T-helper 2 cell treated with Interferon-gamma antibody and Interleukin-4, amounts not matched to agents 5 μg/mL and 100 μg/mL, for 36 hours (primary cell): ENCODE measurements around the gene FAM3A.
"Not testable (repeated sequence)": the region's sequence is repeated elsewhere in the genome, so short reads cannot be mapped to it uniquely, and the experiment has no call there.

ENCODE experiments used
- DNase-seq: peaks from one replicate; pipeline ENCODE4 v3.0.0; 2021; ENCODE audit warnings: low spot score
- H3K27ac Mint-ChIP-seq: one replicate; pipeline ENCODE4 v1.8.0; 2021; ENCODE audit warnings: mild to moderate bottlenecking, mixed read lengths
- H3K27me3 Mint-ChIP-seq: one replicate; pipeline ENCODE4 v1.8.0; 2021; ENCODE audit warnings: low read depth, mixed read lengths
- H3K36me3 Mint-ChIP-seq: one replicate; pipeline ENCODE4 v1.8.0; 2021; ENCODE audit warnings: low read depth, mixed read lengths
- H3K4me1 Mint-ChIP-seq: one replicate; pipeline ENCODE4 v1.8.0; 2021; ENCODE audit warnings: low read depth, mixed read lengths
- H3K4me3 Mint-ChIP-seq: one replicate; pipeline ENCODE4 v1.8.0; 2022; ENCODE audit warnings: mild to moderate bottlenecking, moderate library complexity, mixed read lengths
- H3K9me3 Mint-ChIP-seq: one replicate; pipeline ENCODE4 v1.8.0; 2021; ENCODE audit warnings: mixed read lengths

Gene FAM3A

GRCh38 chrX:154515966-154516655 lies at the start of gene FAM3A:
TSS of gene FAM3A (minus strand) at chrX:154516232. CDS start at chrX:154515772, 460 bp downstream.
- Mint-ChIP-seq H3K27ac (peak within 1 kb of the TSS; percentile 90), H3K36me3 (peaks cover 8% of the 10 kb centered on the region), H3K27me3 (no peaks in the 10 kb centered on the region), H3K4me3 (peak within 1 kb of the TSS; percentile 87), H3K9me3 (no peaks in the 10 kb centered on the region), H3K4me1 (peaks cover 18% of the 10 kb centered on the region)
- DNase-seq = peak; percentile 86

- not testable (repeated sequence) for H3K27me3 Mint-ChIP-seq, H3K4me1 Mint-ChIP-seq, DNase-seq, H3K27ac Mint-ChIP-seq, H3K4me3 Mint-ChIP-seq, H3K36me3 Mint-ChIP-seq, H3K9me3 Mint-ChIP-seq
These were observed 46.3 kb upstream of the FAM3A start for GRCh38 chrX:154562295-154562694.

GRCh38 chrX:154560326-154560725 lies 44.3 kb upstream of the FAM3A start:
- H3K4me3 Mint-ChIP-seq, H3K27ac Mint-ChIP-seq, DNase-seq, H3K36me3 Mint-ChIP-seq, H3K9me3 Mint-ChIP-seq, H3K4me1 Mint-ChIP-seq, H3K27me3 Mint-ChIP-seq: not testable (repeated sequence)

GRCh38 chrX:154558896-154559295 lies 42.9 kb upstream of the FAM3A start:
- H3K9me3 Mint-ChIP-seq, H3K4me1 Mint-ChIP-seq, H3K27me3 Mint-ChIP-seq, H3K4me3 Mint-ChIP-seq, H3K27ac Mint-ChIP-seq, H3K36me3 Mint-ChIP-seq, DNase-seq: not testable (repeated sequence)

GRCh38 chrX:154558060-154558690 lies 42.1 kb upstream of the FAM3A start:
- H3K36me3 Mint-ChIP-seq = peaks cover 11% of the 10 kb centered on the region
- H3K9me3 Mint-ChIP-seq, H3K27ac Mint-ChIP-seq, DNase-seq, H3K4me3 Mint-ChIP-seq, H3K4me1 Mint-ChIP-seq, H3K27me3 Mint-ChIP-seq: not testable (repeated sequence)

GRCh38 chrX:154552112-154552806 lies 36.2 kb upstream of the FAM3A start:
- Mint-ChIP-seq H3K36me3 (peaks cover 35% of the 10 kb centered on the region), H3K4me1 (peaks cover 16% of the 10 kb centered on the region), H3K27ac (peak overlapping the region; percentile 31)
- not testable (repeated sequence) for H3K9me3 Mint-ChIP-seq, H3K4me3 Mint-ChIP-seq, H3K27me3 Mint-ChIP-seq, DNase-seq

- Mint-ChIP-seq H3K27ac (peak overlapping the region; percentile 11), H3K4me3 (peak overlapping the region; percentile 59)
These were observed 33.7 kb upstream of the FAM3A start for GRCh38 chrX:154549766-154550165.

GRCh38 chrX:154548028-154548316 lies 31.9 kb upstream of the FAM3A start:
- Mint-ChIP-seq H3K4me3 (peak overlapping the region; percentile 96), H3K36me3 (peaks cover 34% of the 10 kb centered on the region), H3K27me3 (no peaks in the 10 kb centered on the region), H3K4me1 (peaks cover 25% of the 10 kb centered on the region), H3K9me3 (no peaks in the 10 kb centered on the region), H3K27ac (peak overlapping the region; percentile 93)
- no peak for DNase-seq

More at GRCh38 chrX:154549766-154550165, 33.7 kb upstream of the FAM3A start:
- H3K4me1 Mint-ChIP-seq = peaks cover 23% of the 10 kb centered on the region
- H3K9me3 Mint-ChIP-seq = no peaks in the 10 kb centered on the region
- peaks cover 38% of the 10 kb centered on the region for H3K36me3 Mint-ChIP-seq
- DNase-seq = no peak
- no peaks in the 10 kb centered on the region for H3K27me3 Mint-ChIP-seq

- DNase-seq = peak; percentile 89
- H3K4me3 Mint-ChIP-seq = peak within 1 kb of the TSS; percentile 96
- peak within 1 kb of the TSS; percentile 93 for H3K27ac Mint-ChIP-seq
- peaks cover 38% of the 10 kb centered on the region for H3K36me3 Mint-ChIP-seq
- H3K4me1 Mint-ChIP-seq = peaks cover 30% of the 10 kb centered on the region
- H3K27me3 Mint-ChIP-seq = no peaks in the 10 kb centered on the region
- no peaks in the 10 kb centered on the region for H3K9me3 Mint-ChIP-seq
These were observed 31.4 kb upstream of the FAM3A start, which contains the start of gene IKBKG for GRCh38 chrX:154547245-154548027. TSS of gene IKBKG (plus strand) at chrX:154547620. CDS start at chrX:154552003, 4,383 bp downstream.

GRCh38 chrX:154546354-154547244 lies 30.6 kb upstream of the FAM3A start, which contains the start of gene G6PD:
TSS of gene G6PD (minus strand) at chrX:154546846. CDS start at chrX:154546155, 691 bp downstream.
- peak; percentile 83 for DNase-seq
- Mint-ChIP-seq H3K36me3 (peaks cover 33% of the 10 kb centered on the region), H3K9me3 (no peaks in the 10 kb centered on the region), H3K27me3 (no peaks in the 10 kb centered on the region), H3K4me3 (peak within 1 kb of the TSS; percentile 96), H3K27ac (peak within 1 kb of the TSS; percentile 93), H3K4me1 (peaks cover 32% of the 10 kb centered on the region)

- H3K9me3 Mint-ChIP-seq = no peaks in the 10 kb centered on the region
- peak overlapping the region; percentile 75 for H3K4me3 Mint-ChIP-seq
- DNase-seq = no peak
- no peaks in the 10 kb centered on the region for H3K27me3 Mint-ChIP-seq
- H3K27ac Mint-ChIP-seq = peak overlapping the region; percentile 36
- peaks cover 32% of the 10 kb centered on the region for H3K36me3 Mint-ChIP-seq
- peaks cover 32% of the 10 kb centered on the region for H3K4me1 Mint-ChIP-seq
These were observed 29.7 kb upstream of the FAM3A start for GRCh38 chrX:154545673-154546274.

GRCh38 chrX:154542723-154543424 lies 26.8 kb upstream of the FAM3A start:
- Mint-ChIP-seq H3K9me3 (no peaks in the 10 kb centered on the region), H3K27me3 (no peaks in the 10 kb centered on the region), H3K27ac (peak overlapping the region; percentile 84), H3K4me1 (peaks cover 17% of the 10 kb centered on the region), H3K4me3 (peak overlapping the region; percentile 75), H3K36me3 (peaks cover 22% of the 10 kb centered on the region)
- DNase-seq = no peak
